SK-N-SH (cell line): ENCODE results near the gene TTC7B.

ENCODE experiments used
- CTCF ChIP-seq: fragments of 200-600 bp; sonication (generic); IDR thresholded peaks from 2 replicates; pipeline ENCODE4 v1.6.1; 2017; ENCODE audit warnings: antibody characterized with exemption, mild to moderate bottlenecking, moderate library complexity
- MAX ChIP-seq: IDR thresholded peaks from 2 replicates; pipeline ENCODE4 v1.4.0; 2012; ENCODE audit warnings: low read depth
- POLR2AphosphoS5 ChIP-seq: IDR thresholded peaks from 2 replicates; pipeline ENCODE4 v1.6.1; 2012; ENCODE audit warnings: low read depth, low read length
- REST ChIP-seq: IDR thresholded peaks from 2 replicates; pipeline ENCODE4 v1.6.1; 2012; ENCODE audit warnings: mild to moderate bottlenecking, low read depth, low read length, moderate library complexity
- RXRA ChIP-seq: IDR thresholded peaks from 2 replicates; pipeline ENCODE4 v1.4.0; 2012; ENCODE audit warnings: low read depth, mild to moderate bottlenecking, borderline replicate concordance
- TAF1 ChIP-seq: IDR thresholded peaks from 2 replicates; pipeline ENCODE4 v1.6.1; 2012; ENCODE audit warnings: low read depth, mild to moderate bottlenecking, low read length, moderate library complexity, borderline replicate concordance
- TCF12 ChIP-seq: IDR thresholded peaks from 2 replicates; pipeline ENCODE4 v1.4.0; 2012
- USF1 ChIP-seq: IDR thresholded peaks from 2 replicates; pipeline ENCODE4 v1.4.0; 2012; ENCODE audit warnings: low read depth, borderline replicate concordance
- YY1 ChIP-seq: IDR thresholded peaks from 2 replicates; pipeline ENCODE4 v1.4.0; 2012; ENCODE audit warnings: low read depth, mild to moderate bottlenecking

- TF ChIP-seq CTCF (no peak), TAF1 (no peak), REST (no peak), USF1 (no peak), YY1 (no peak), POLR2AphosphoS5 (no peak), TCF12 (no peak), RXRA (no peak), MAX (no peak)
Observed at GRCh38 chr14:90576581-90576980, 239.6 kb downstream of the TTC7B start.
